H1 (cell line): ENCODE measurements around the gene TMEM147. TPM values are rescaled to one million over a fixed set of nuclear protein-coding genes. Genes with fewer than 3 reads are reported as not detected.

Source experiments
- polyA plus RNA-seq, 7 experiments: library from polyadenylated mRNA; depleted of rRNA in 3 of 7; stranded (reverse) in 5 of 7; unstranded in 2 of 7; fragments of >200 nt in 5 of 7; fragments of 200-250 nt in 2 of 7; gene quantifications; 1 replicate in 5 of 7; 2 replicates in 1 of 7; 4 replicates in 1 of 7; pipeline versions ENCODE4 v1.2.1 to v1.2.3, GENCODE V29; 2011 to 2013; ENCODE audit warnings: missing spikeins in 2 of 7, mixed read lengths in 2 of 7
- total RNA-seq: library from RNA; stranded (reverse); fragmentation: NEBNext Ultra II Directional; extraction: Animal tissue kit (Norgen Biotek cat#: 25700); gene quantifications from 2 replicates; pipeline ENCODE4 v1.2.1, GENCODE V29; 2021

TMEM147 gene
- total and polyA plus RNA-seq, 2 of the 8 experiments (the other 6 are each of a cell fraction or from before 2014, with no cell fraction given) = 159 to 418 TPM

Other genes starting within 250 kb of the TMEM147 start
- gene CD22, start 216.4 kb upstream of the TMEM147 start, total RNA-seq = 0.54 and 0.60 TPM in 2 replicates
- 0.06 and 0.42 TPM in 2 replicates for gene CD22, start 216.4 kb upstream of the TMEM147 start, polyA plus RNA-seq (2011; rRNA removed)
- gene FFAR1, start 197.7 kb upstream of the TMEM147 start, total RNA-seq = not detected in 2 replicates
- gene FFAR1, start 197.7 kb upstream of the TMEM147 start, polyA plus RNA-seq (2011; rRNA removed) = not detected in 2 replicates
- not detected in 2 replicates for gene FFAR3, start 187.2 kb upstream of the TMEM147 start, total RNA-seq
- gene FFAR3, start 187.2 kb upstream of the TMEM147 start, polyA plus RNA-seq (2011; rRNA removed) = 0.24 TPM in 1 of 2 replicates, not detected in the other
- gene GPR42, start 174.6 kb upstream of the TMEM147 start, total RNA-seq = not detected in 2 replicates
- gene GPR42, start 174.6 kb upstream of the TMEM147 start, polyA plus RNA-seq (2011; rRNA removed) = not detected in 2 replicates
- not detected in 2 replicates for gene FFAR2, start 97.4 kb upstream of the TMEM147 start, total RNA-seq
- gene FFAR2, start 97.4 kb upstream of the TMEM147 start, polyA plus RNA-seq (2011; rRNA removed) = not detected in 2 replicates
- gene KRTDAP, start 55.2 kb upstream of the TMEM147 start, total RNA-seq = 0.69 and 1.0 TPM in 2 replicates
- 0.88 and 1.1 TPM in 2 replicates for gene KRTDAP, start 55.2 kb upstream of the TMEM147 start, polyA plus RNA-seq (2011; rRNA removed)
- 286 and 290 TPM in 2 replicates for gene DMKN, start 32.0 kb upstream of the TMEM147 start, total RNA-seq
- 330 and 379 TPM in 2 replicates for gene DMKN, start 32.0 kb upstream of the TMEM147 start, polyA plus RNA-seq (2011; rRNA removed)
- not detected in 2 replicates for gene SBSN, start 17.3 kb upstream of the TMEM147 start, total RNA-seq
- not detected in 2 replicates for gene SBSN, start 17.3 kb upstream of the TMEM147 start, polyA plus RNA-seq (2011; rRNA removed)
- gene GAPDHS, start 12.2 kb upstream of the TMEM147 start, total RNA-seq = not detected in 2 replicates
- 0.26 and 0.47 TPM in 2 replicates for gene GAPDHS, start 12.2 kb upstream of the TMEM147 start, polyA plus RNA-seq (2011; rRNA removed)
- 0.31 and 0.50 TPM in 2 replicates for gene ATP4A, start 18.0 kb downstream of the TMEM147 start, total RNA-seq
- 1.2 and 1.4 TPM in 2 replicates for gene ATP4A, start 18.0 kb downstream of the TMEM147 start, polyA plus RNA-seq (2011; rRNA removed)
- not detected in 2 replicates for gene PMIS2, start 40.5 kb downstream of the TMEM147 start, total RNA-seq
- gene PMIS2, start 40.5 kb downstream of the TMEM147 start, polyA plus RNA-seq (2011; rRNA removed) = 0.25 TPM in 1 of 2 replicates, not detected in the other
- 18.9 and 25.7 TPM in 2 replicates for gene HAUS5, start 67.1 kb downstream of the TMEM147 start, total RNA-seq
- gene HAUS5, start 67.1 kb downstream of the TMEM147 start, polyA plus RNA-seq (2011; rRNA removed) = 13.8 and 20.1 TPM in 2 replicates
- 80.8 and 83.3 TPM in 2 replicates for gene RBM42, start 83.4 kb downstream of the TMEM147 start, total RNA-seq
- gene RBM42, start 83.4 kb downstream of the TMEM147 start, polyA plus RNA-seq (2011; rRNA removed) = 59.8 and 83.6 TPM in 2 replicates
- 0.88 and 1.8 TPM in 2 replicates for gene ETV2, start 96.1 kb downstream of the TMEM147 start, total RNA-seq
- gene ETV2, start 96.1 kb downstream of the TMEM147 start, polyA plus RNA-seq (2011; rRNA removed) = 1.3 and 2.3 TPM in 2 replicates
- gene COX6B1, start 102.7 kb downstream of the TMEM147 start, total RNA-seq = 436 and 437 TPM in 2 replicates
- gene COX6B1, start 102.7 kb downstream of the TMEM147 start, polyA plus RNA-seq (2011; rRNA removed) = 884 and 1,052 TPM in 2 replicates
- 0.56 and 0.61 TPM in 2 replicates for gene UPK1A, start 120.9 kb downstream of the TMEM147 start, total RNA-seq
- gene UPK1A, start 120.9 kb downstream of the TMEM147 start, polyA plus RNA-seq (2011; rRNA removed) = 9.8 and 9.9 TPM in 2 replicates
- gene ZBTB32, start 158.9 kb downstream of the TMEM147 start, total RNA-seq = 0.42 and 0.50 TPM in 2 replicates
- gene ZBTB32, start 158.9 kb downstream of the TMEM147 start, polyA plus RNA-seq (2011; rRNA removed) = 0.11 and 0.17 TPM in 2 replicates
- gene KMT2B, start 172.4 kb downstream of the TMEM147 start, total RNA-seq = 38.6 and 41.5 TPM in 2 replicates
- 26.7 and 42.2 TPM in 2 replicates for gene KMT2B, start 172.4 kb downstream of the TMEM147 start, polyA plus RNA-seq (2011; rRNA removed)
- gene IGFLR1, start 196.8 kb downstream of the TMEM147 start, total RNA-seq = 8.4 and 12.2 TPM in 2 replicates
- gene IGFLR1, start 196.8 kb downstream of the TMEM147 start, polyA plus RNA-seq (2011; rRNA removed) = 28.9 and 40.3 TPM in 2 replicates
- gene U2AF1L4, start 199.8 kb downstream of the TMEM147 start, total RNA-seq = 15.1 and 18.5 TPM in 2 replicates
- 32.7 TPM in 2 replicates for gene U2AF1L4, start 199.8 kb downstream of the TMEM147 start, polyA plus RNA-seq (2011; rRNA removed)
- 75.3 and 80.2 TPM in 2 replicates for gene PSENEN, start 200.0 kb downstream of the TMEM147 start, total RNA-seq
- 66.7 and 73.9 TPM in 2 replicates for gene PSENEN, start 200.0 kb downstream of the TMEM147 start, polyA plus RNA-seq (2011; rRNA removed)
- 2.9 and 3.8 TPM in 2 replicates for gene LIN37, start 202.9 kb downstream of the TMEM147 start, total RNA-seq
- 8.5 and 9.8 TPM in 2 replicates for gene LIN37, start 202.9 kb downstream of the TMEM147 start, polyA plus RNA-seq (2011; rRNA removed)
- gene HSPB6, start 211.4 kb downstream of the TMEM147 start, total RNA-seq = 0.44 TPM in 1 of 2 replicates, not detected in the other
- 0.91 and 1.6 TPM in 2 replicates for gene HSPB6, start 211.4 kb downstream of the TMEM147 start, polyA plus RNA-seq (2011; rRNA removed)
- gene PROSER3, start 212.6 kb downstream of the TMEM147 start, total RNA-seq = 20.8 and 28.9 TPM in 2 replicates
- gene PROSER3, start 212.6 kb downstream of the TMEM147 start, polyA plus RNA-seq (2011; rRNA removed) = 17.8 and 27.8 TPM in 2 replicates
- 25.0 and 25.2 TPM in 2 replicates for gene ARHGAP33, start 229.9 kb downstream of the TMEM147 start, total RNA-seq
- gene ARHGAP33, start 229.9 kb downstream of the TMEM147 start, polyA plus RNA-seq (2011; rRNA removed) = 6.5 and 11.2 TPM in 2 replicates